ENCODE results near the gene SMG9.

The SMG9 gene

GRCh38 chr19:43711751-43712355 is 42.9 kb downstream of the SMG9 start:
- H3K27ac Mint-ChIP-seq = no peak overlapping the region
- TF ChIP-seq CTCF (IDR thresholded peaks at IDR 0.05; ENCODE audit: unreplicated experiment in 3 of 3) = no peak
- H3K36me3 Mint-ChIP-seq (ENCODE audit: low read depth) = no peaks in the 10 kb centered on the region
- peaks cover 3% of the 10 kb centered on the region for H3K27me3 Mint-ChIP-seq (ENCODE audit: low read depth)
- no peak overlapping the region for H3K4me3 Mint-ChIP-seq
- H3K9me3 Mint-ChIP-seq = no peaks in the 10 kb centered on the region
- H3K4me1 Mint-ChIP-seq = peaks cover 7% of the 10 kb centered on the region

- no peaks in the 10 kb centered on the region for H3K4me1 Mint-ChIP-seq
- TF ChIP-seq CTCF (IDR thresholded peaks at IDR 0.05; ENCODE audit: unreplicated experiment in 3 of 3) = no peak
- no peaks in the 10 kb centered on the region for H3K36me3 Mint-ChIP-seq (ENCODE audit: low read depth)
- H3K27ac Mint-ChIP-seq = no peak overlapping the region
- H3K4me3 Mint-ChIP-seq = no peak overlapping the region
- no peaks in the 10 kb centered on the region for H3K9me3 Mint-ChIP-seq
- H3K27me3 Mint-ChIP-seq (ENCODE audit: low read depth) = peaks cover 5% of the 10 kb centered on the region
Measured at GRCh38 chr19:43708716-43709115, 46.0 kb downstream of the SMG9 start.

GRCh38 chr19:43707158-43707712 is 47.5 kb downstream of the SMG9 start:
- no peaks in the 10 kb centered on the region for H3K36me3 Mint-ChIP-seq (ENCODE audit: low read depth)
- peaks cover 5% of the 10 kb centered on the region for H3K27me3 Mint-ChIP-seq (ENCODE audit: low read depth)
- H3K4me1 Mint-ChIP-seq = peaks cover 10% of the 10 kb centered on the region

GRCh38 chr19:43705729-43706128 is 49.0 kb downstream of the SMG9 start:
- Mint-ChIP-seq H3K36me3 (ENCODE audit: low read depth) (no peaks in the 10 kb centered on the region), H3K4me3 (no peak overlapping the region), H3K27ac (no peak overlapping the region), H3K4me1 (peaks cover 19% of the 10 kb centered on the region), H3K9me3 (no peaks in the 10 kb centered on the region), H3K27me3 (ENCODE audit: low read depth) (peaks cover 5% of the 10 kb centered on the region)
- TF ChIP-seq CTCF (IDR thresholded peaks at IDR 0.05; ENCODE audit: unreplicated experiment in 3 of 3) = no peak

More at GRCh38 chr19:43707158-43707712, 47.5 kb downstream of the SMG9 start:
- Mint-ChIP-seq H3K4me3 (no peak overlapping the region), H3K9me3 (no peaks in the 10 kb centered on the region), H3K27ac (no peak overlapping the region)
- TF ChIP-seq CTCF (IDR thresholded peaks at IDR 0.05; ENCODE audit: unreplicated experiment in 3 of 3) = no peak

GRCh38 chr19:43704002-43704705 is 50.6 kb downstream of the SMG9 start:
- H3K27me3 Mint-ChIP-seq (ENCODE audit: low read depth) = peaks cover 10% of the 10 kb centered on the region
- no peaks in the 10 kb centered on the region for H3K9me3 Mint-ChIP-seq
- no peak for TF ChIP-seq CTCF (IDR thresholded peaks at IDR 0.05; ENCODE audit: unreplicated experiment in 3 of 3)
- no peak overlapping the region for H3K4me3 Mint-ChIP-seq
- no peak overlapping the region for H3K27ac Mint-ChIP-seq
- peaks cover 30% of the 10 kb centered on the region for H3K4me1 Mint-ChIP-seq
- H3K36me3 Mint-ChIP-seq (ENCODE audit: low read depth) = no peaks in the 10 kb centered on the region

Data from nephron (organoid).